K562 (cell line): Measurements from ENCODE around the gene LILRA6. TPM values are rescaled to one million over a fixed set of nuclear protein-coding genes. Genes with fewer than 3 reads are reported as not detected.

Experiments used
- ARNT ChIP-seq, 2 experiments: fragments of 450-650 bp; IDR thresholded peaks; 2 replicates each; pipeline ENCODE4 v1.6.1; 2016; ENCODE audit warnings: mild to moderate bottlenecking in 1 of 2
- CLOCK ChIP-seq: fragments of 250-450 bp; sonication (Bioruptor Pico); IDR thresholded peaks from 2 replicates; pipeline ENCODE4 v1.4.0; 2020; ENCODE audit warnings: mild to moderate bottlenecking, moderate library complexity, borderline replicate concordance
- FOSL1 ChIP-seq: fragments of 200-800 bp; sonication (Bioruptor generic); conservative IDR thresholded peaks from 2 replicates; pipeline ENCODE4 v1.6.1; 2016; ENCODE audit warnings: missing genetic modification characterization, missing compliant biosample characterization
- JUN ChIP-seq, 2 experiments: sonication (generic) in 1 of 2; formaldehyde crosslinking in 1 of 2; IDR thresholded peaks; 2 replicates each; pipeline versions ENCODE4 v1.6.1 to v1.8.0; 2012 to 2022; ENCODE audit warnings: borderline replicate concordance in 2 of 2, mild to moderate bottlenecking in 2 of 2, improper control_type of control experiment in 1 of 2, low read depth in 1 of 2, low read length in 1 of 2, missing genetic modification reagents in 1 of 2
- KDM1A ChIP-seq, 2 experiments: fragments of 450-650 bp; IDR thresholded peaks; 2 replicates each; pipeline ENCODE4 v1.6.1; 2016; ENCODE audit warnings: mild to moderate bottlenecking in 2 of 2
- MBD2 ChIP-seq: sonication (generic); IDR thresholded peaks from 2 replicates; pipeline ENCODE4 v1.6.1; 2016; ENCODE audit warnings: low read depth, borderline replicate concordance
- MCM3 ChIP-seq: fragments of 450-650 bp; IDR thresholded peaks from 2 replicates; pipeline ENCODE4 v1.6.1; 2016
- RUNX1 ChIP-seq: sonication (generic); IDR thresholded peaks from 2 replicates; pipeline ENCODE4 v1.6.1; 2016; ENCODE audit warnings: antibody characterized with exemption, low read depth
- SAFB2 ChIP-seq: fragments of 200-400 bp; formaldehyde crosslinking; IDR thresholded peaks from 2 replicates; pipeline ENCODE4 v1.6.1; 2018; ENCODE audit warnings: borderline replicate concordance, low read length, low read depth, moderate library complexity; ENCODE audit not compliant: severe bottlenecking
- SREBF1 ChIP-seq: fragments of 150-350 bp; IDR thresholded peaks from 2 replicates; pipeline ENCODE4 v1.6.1; 2014; ENCODE audit warnings: antibody characterized with exemption, low read depth, low read length, borderline replicate concordance
- TOE1 ChIP-seq, 2 experiments: fragments of 450-650 bp in 1 of 2; sonication (generic) in 1 of 2; formaldehyde crosslinking in 1 of 2; IDR thresholded peaks; 2 replicates each; pipeline versions ENCODE4 v1.7.1 to v1.8.0; 2016 to 2022; ENCODE audit warnings: borderline replicate concordance in 2 of 2, mild to moderate bottlenecking in 2 of 2, antibody characterized with exemption in 1 of 2, inconsistent platforms in 1 of 2, low read depth in 1 of 2, missing genetic modification reagents in 1 of 2, moderate library complexity in 1 of 2
- ZNF639 ChIP-seq, 2 experiments: fragments of 200-800 bp in 1 of 2; sonication (Bioruptor generic) in 1 of 2; sonication (generic) in 1 of 2; formaldehyde crosslinking in 1 of 2; IDR thresholded peaks in 1 of 2; conservative IDR thresholded peaks in 1 of 2; 2 replicates each; pipeline versions ENCODE4 v1.5.0 to v1.6.1; 2016 to 2020; ENCODE audit warnings: missing compliant biosample characterization in 1 of 2, missing genetic modification characterization in 1 of 2, missing genetic modification reagents in 1 of 2
- ZSCAN29 ChIP-seq: fragments of 450-650 bp; IDR thresholded peaks from 2 replicates; pipeline ENCODE4 v1.6.1; 2017
- polyA plus RNA-seq, 8 experiments: library from polyadenylated mRNA; depleted of rRNA in 4 of 8; stranded (reverse) in 5 of 8; unstranded in 3 of 8; fragments of >200 nt; fragmentation: Nextera tagmentation in 2 of 8; fragmentation: Illumina TruSeq in 1 of 8; extraction: Ambion mirVana in 2 of 8; extraction: Trizol in 1 of 8; gene quantifications; 2 replicates each; pipeline versions ENCODE4 v1.2.1 to v1.2.3, GENCODE V29; 2011 to 2014; ENCODE audit warnings: inconsistent platforms in 1 of 8, missing spikeins in 1 of 8
- total RNA-seq, 7 experiments: library from RNA; depleted of rRNA in 6 of 7; stranded (reverse); fragments of >200 nt in 6 of 7; fragmentation: Illumina TruSeq in 2 of 7; extraction: Trizol in 2 of 7; gene quantifications; 2 replicates each; pipeline versions ENCODE4 v1.2.1 to v1.2.3, GENCODE V29; 2011 to 2021; ENCODE audit warnings: low replicate concordance in 1 of 7
- TF ChIP-seq, protein P1 (sequence below): fragments of 450-650 bp; formaldehyde crosslinking; conservative IDR thresholded peaks from 2 replicates; pipeline ENCODE4 v1.4.0; 2022; ENCODE audit warnings: mild to moderate bottlenecking, missing genetic modification characterization
- TF ChIP-seq, protein P2 (sequence below): fragments of 450-650 bp; IDR thresholded peaks from 2 replicates; pipeline ENCODE4 v1.6.1; 2016
- TF ChIP-seq, protein P3 (sequence below): fragments of 250-450 bp; sonication (Bioruptor Pico); IDR thresholded peaks from 2 replicates; pipeline ENCODE4 v1.5.0; 2021; ENCODE audit warnings: mild to moderate bottlenecking, borderline replicate concordance

LILRA6 gene
- total and polyA plus RNA-seq, 9 of the 15 experiments (the other 6 are each of a cell fraction or from before 2014, with no cell fraction given) = 0.03 TPM; not detected in 8

GRCh38 chr19:54209811-54210494, 32.6 kb downstream of the LILRA6 start (continued):
- TF ChIP-seq MBD2 (peak; percentile 59; the same call in 1 of the 2 replicates), RUNX1 (0 out of 2 replicates have a peak, but pooled peaks have one; percentile 51), TOE1 (IDR thresholded peaks at IDR 0.05; ENCODE audit: borderline replicate concordance) (no peak), TOE1 (CRISPR knock-in tag; IDR thresholded peaks at IDR 0.05; ENCODE audit: borderline replicate concordance, low read depth) (no peak), ZSCAN29 (peak; percentile 54; the same call in 1 of the 2 replicates), ARNT (IDR thresholded peaks at IDR 0.05) (peak in 1 of 2 experiments; percentile 58; a peak in 2 of 4 replicates), ZNF639 (CRISPR knock-in tag; conservative IDR thresholded peaks at IDR 0.05 in 1 of 2, IDR thresholded peaks at IDR 0.05 in 1 of 2) (0 out of 4 replicates have a peak, but pooled peaks of 1 of the 2 experiments have one; percentile 13), CLOCK (CRISPR knock-in tag) (no peak), JUN (IDR thresholded peaks at IDR 0.05; ENCODE audit: borderline replicate concordance, low read depth, low read length) (peak; percentile 67), JUN (CRISPR knock-in tag; IDR thresholded peaks at IDR 0.05; ENCODE audit: borderline replicate concordance) (no peak), SAFB2 (no peak), KDM1A (IDR thresholded peaks at IDR 0.05) (peak in 1 of 2 experiments; percentile 56; a peak in 3 of 4 replicates), FOSL1 (peak; percentile 41), SREBF1 (peak; percentile 49; the same call in 1 of the 2 replicates), MCM3 (no peak)
- TF ChIP-seq, protein P1, sequence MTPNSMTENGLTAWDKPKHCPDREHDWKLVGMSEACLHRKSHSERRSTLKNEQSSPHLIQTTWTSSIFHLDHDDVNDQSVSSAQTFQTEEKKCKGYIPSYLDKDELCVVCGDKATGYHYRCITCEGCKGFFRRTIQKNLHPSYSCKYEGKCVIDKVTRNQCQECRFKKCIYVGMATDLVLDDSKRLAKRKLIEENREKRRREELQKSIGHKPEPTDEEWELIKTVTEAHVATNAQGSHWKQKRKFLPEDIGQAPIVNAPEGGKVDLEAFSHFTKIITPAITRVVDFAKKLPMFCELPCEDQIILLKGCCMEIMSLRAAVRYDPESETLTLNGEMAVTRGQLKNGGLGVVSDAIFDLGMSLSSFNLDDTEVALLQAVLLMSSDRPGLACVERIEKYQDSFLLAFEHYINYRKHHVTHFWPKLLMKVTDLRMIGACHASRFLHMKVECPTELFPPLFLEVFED (CRISPR knock-in tag) = no peak
- TF ChIP-seq, protein P2, sequence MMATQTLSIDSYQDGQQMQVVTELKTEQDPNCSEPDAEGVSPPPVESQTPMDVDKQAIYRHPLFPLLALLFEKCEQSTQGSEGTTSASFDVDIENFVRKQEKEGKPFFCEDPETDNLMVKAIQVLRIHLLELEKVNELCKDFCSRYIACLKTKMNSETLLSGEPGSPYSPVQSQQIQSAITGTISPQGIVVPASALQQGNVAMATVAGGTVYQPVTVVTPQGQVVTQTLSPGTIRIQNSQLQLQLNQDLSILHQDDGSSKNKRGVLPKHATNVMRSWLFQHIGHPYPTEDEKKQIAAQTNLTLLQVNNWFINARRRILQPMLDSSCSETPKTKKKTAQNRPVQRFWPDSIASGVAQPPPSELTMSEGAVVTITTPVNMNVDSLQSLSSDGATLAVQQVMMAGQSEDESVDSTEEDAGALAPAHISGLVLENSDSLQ = peak; percentile 51
- TF ChIP-seq, protein P3, sequence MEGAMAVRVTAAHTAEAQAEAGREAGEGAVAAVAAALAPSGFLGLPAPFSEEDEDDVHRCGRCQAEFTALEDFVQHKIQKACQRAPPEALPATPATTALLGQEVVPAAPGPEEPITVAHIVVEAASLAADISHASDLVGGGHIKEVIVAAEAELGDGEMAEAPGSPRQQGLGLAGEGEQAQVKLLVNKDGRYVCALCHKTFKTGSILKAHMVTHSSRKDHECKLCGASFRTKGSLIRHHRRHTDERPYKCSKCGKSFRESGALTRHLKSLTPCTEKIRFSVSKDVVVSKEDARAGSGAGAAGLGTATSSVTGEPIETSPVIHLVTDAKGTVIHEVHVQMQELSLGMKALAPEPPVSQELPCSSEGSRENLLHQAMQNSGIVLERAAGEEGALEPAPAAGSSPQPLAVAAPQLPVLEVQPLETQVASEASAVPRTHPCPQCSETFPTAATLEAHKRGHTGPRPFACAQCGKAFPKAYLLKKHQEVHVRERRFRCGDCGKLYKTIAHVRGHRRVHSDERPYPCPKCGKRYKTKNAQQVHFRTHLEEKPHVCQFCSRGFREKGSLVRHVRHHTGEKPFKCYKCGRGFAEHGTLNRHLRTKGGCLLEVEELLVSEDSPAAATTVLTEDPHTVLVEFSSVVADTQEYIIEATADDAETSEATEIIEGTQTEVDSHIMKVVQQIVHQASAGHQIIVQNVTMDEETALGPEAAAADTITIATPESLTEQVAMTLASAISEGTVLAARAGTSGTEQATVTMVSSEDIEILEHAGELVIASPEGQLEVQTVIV = no peak
